CD4-positive, alpha-beta T cell treated with Interleukin-2 at 100 ng/mL for 4 hours (primary cell): ENCODE measurements around the gene PRKAB2.
"Not testable (repeated sequence)": the region's sequence is repeated elsewhere in the genome, so short reads cannot be mapped to it uniquely, and the experiment has no call there.

Experiments
- DNase-seq: peaks from one replicate; pipeline ENCODE4 v3.0.0-alpha.2; 2020; ENCODE audit warnings: low spot score

Gene PRKAB2, protein sequence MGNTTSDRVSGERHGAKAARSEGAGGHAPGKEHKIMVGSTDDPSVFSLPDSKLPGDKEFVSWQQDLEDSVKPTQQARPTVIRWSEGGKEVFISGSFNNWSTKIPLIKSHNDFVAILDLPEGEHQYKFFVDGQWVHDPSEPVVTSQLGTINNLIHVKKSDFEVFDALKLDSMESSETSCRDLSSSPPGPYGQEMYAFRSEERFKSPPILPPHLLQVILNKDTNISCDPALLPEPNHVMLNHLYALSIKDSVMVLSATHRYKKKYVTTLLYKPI

DNA sequence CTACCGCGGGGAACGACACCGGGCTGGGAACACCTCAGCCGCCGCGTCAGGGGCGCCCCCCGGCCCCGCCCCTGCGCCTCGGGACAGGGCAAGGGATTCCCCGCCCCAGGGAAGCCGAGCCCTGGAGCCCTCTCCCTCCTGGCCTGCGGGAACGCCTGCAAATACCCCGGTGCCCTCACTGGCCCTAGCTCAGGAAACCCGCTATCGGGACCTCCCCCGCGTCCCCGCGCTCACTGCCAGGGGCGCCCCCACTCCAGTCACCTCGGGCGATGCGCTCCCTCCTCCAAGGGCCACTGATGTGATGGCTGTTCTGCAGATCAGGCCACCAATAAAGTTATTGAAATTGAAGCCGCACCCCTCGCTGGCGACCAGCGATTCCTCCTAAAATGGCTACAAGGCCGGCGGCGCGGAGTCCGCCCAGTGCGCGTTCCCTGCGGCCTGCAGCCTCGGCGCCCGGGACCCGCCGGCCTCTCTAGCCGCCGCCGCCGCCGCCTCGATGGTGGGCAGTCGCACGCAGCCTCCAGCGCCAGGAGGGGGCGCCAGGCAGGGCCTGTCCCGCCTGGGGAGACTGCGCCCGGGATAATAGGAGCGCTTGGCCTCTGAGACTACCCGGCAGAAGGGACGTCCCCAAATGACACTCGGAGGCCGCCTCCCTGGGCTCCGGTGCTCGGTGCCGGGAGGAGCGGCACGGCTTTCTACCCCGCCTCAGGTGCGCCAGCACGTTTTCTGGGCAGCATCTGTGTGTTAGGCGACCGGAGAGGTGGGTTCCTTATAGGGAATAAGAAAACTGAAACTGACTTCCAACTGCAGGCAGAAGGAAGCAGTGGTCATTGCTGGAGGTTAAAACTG is at the start of gene PRKAB2:
Gene PRKAB2 (minus strand): TSS at position 303 of the 849 bp plus-strand sequence. CDS start 326 bp downstream, outside the sequence.
- DNase-seq: peak; percentile 96

DNA sequence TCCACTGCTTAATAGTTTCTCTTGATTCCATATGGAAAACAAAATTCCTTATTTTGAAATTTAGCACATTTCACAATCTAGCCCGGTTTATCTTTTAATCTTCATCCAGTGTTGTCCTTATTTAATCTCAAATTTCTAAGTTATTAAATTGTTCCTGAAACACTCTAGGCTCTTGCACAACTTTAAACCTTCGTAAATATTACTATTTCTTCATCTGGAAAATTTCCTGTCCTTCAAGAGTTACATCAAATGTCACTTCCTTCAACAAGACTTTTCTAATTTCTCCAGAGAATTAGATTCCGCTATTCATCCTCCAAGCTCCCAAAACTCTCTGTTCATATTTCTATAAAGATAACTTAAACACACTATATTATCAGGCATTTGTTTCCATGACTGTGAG is 46.3 kb upstream of the PRKAB2 start:
- DNase-seq: no peak

DNA sequence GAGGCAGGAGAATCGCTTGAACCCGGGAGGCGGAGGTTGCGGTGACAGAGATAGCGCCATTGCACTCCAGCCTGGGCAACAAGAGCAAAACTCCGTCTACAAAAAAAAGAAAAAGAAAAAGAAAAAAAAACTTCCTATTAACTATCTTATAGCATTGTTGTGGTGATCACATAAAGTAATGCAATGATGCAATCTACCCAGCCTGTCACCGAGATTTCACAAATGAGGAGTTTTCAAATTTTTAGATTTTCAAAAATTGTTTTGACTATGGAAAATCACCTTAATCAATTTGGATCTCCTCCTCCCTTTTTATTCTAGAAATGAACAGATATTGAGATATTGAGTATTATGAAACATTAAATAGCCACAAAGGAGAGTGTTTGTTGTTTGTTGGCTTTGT is 44.9 kb upstream of the PRKAB2 start:
- no peak for DNase-seq

DNA sequence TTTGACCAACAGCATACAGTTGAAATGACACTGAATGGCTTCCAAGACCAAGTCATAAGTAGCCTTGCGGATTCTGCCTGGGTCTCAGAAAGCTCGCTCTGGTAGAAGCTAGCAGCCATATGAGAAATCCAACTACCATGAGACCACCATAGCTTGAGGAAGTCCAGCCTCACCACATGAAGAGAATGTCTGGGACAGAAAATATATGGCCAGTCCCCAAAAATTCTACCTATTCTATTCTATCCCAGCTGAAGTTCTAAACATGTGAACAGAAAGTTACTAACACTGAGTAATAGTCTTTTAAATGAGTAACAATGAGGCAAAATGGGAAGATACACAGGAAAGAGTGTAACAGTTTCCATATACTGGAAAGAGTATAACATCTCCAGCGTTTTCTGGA is 43.9 kb upstream of the PRKAB2 start:
- DNase-seq: no peak

DNA sequence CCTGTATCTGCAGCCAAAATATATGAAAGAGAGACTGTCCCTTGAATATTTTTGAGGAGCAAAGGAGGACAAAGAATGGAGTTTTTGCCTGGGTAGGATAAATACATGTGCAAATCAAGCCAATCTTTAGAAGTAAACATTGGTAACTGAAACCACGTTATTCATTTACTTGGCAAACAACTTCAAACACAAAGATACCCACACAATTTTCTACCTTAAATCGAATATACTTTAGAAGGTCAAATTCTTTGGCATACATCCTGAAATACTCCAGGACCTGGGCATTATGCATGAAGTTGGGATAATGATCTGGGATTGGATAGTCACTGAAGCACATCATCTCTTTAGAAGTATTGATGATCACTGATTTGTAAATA is 43.3 kb upstream of the PRKAB2 start:
- DNase-seq: no peak

DNA sequence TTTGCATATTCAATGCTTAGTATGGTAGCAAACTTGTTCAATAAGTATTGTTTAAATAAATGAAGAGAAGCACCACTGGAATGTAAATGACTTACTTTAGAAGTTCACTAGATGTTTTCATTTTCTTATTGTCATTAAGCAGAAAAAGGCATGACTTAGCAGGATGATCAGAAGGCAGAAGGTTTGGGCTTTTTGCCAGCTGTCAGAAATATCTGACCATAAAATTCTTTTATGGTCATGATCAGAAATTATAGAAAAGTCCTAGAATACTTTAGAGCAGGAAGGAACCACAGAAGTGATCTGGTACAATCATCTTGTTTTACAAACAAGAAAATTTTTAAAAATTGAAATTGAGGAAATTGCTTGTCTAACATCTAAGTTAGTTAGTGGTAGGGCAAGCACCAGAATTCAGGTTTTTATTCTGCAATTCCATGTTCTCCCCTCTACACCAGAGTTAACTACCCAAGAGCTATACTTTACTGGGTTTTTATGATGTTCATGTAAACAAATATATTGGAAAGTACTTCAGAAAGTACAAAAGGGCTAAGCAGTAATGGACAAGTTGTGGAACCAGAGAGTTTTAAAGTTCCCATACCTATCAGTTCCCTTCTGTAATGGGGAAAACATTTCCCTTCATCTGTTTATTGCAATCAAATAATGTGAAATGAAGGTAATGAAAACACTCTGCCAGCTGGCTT is 42.7 kb upstream of the PRKAB2 start:
- no peak for DNase-seq

DNA sequence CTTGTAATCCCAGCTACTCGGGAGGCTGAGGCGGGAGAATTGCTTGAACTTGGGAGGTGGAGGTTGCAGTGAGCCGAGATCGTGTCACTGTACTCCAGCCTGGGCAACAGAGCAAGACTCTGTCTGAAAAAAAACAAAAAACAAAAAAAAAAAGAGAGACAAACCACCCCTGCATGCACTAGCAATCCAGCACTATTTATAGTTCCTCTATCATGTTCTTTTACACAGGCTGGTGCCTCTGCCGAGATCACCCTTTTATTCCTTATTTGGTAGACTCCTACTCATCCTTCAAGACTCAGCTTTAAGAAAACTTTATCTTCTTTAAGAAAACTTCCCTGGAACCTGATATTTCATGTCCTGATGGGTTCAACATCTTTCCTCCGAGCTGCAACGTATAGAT is 42.1 kb upstream of the PRKAB2 start:
- DNase-seq: no peak

DNA sequence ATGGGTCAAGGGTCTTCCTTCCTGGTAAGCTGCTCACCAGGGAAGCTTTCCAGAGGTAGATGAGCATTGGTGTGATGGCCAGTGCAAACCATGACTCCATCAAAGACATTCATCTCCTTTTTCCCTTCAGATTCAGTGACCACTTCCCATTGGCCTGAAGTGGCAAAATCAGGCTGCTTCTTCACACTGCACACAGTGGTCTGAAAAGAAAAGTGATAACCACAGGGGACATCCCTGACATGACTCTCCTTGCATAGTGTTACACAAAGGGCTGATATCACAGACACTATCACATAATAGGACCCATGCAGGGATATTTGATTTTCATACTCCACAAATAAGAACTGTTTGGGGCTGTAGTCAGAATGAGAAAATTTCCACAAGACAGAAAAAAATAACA is 41.0 kb upstream of the PRKAB2 start:
- no peak for DNase-seq

DNA sequence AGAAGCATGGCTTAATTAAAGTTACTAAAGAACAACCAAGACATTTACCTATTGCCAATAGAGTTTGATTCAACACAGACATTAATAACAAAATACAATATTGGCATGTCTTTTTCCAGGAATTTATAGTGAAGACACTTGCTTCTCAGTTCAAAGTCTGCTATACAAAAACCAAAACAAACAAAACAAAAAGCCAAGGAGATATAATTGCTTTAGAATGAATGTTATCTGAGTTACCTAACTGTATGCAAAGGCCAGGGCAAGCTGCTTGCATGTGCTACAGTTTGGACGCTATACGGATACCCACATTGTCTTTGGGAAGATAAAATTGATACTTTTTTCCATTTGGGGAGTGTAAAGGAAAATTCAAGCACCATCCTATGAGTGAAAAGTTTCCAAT is 39.3 kb upstream of the PRKAB2 start:
- DNase-seq: no peak

DNA sequence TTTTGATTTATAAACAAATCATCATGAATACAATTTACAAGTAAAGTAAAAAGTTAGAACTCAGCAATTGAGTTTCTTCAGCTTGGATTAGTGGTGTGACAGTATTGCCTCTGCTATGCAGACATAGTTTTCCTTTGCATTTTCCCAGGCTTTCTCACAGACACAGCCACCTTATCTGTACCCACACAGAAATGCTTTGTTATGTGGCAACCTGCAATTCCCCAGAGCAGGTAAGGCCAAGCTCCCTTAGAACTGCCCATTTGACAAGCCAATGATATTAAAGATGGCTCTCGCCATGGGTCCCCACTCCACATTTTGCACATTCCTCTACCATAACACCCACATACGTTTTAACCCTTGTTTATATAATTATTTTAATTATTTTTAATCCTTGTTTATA is 38.7 kb upstream of the PRKAB2 start:
- no peak for DNase-seq

DNA sequence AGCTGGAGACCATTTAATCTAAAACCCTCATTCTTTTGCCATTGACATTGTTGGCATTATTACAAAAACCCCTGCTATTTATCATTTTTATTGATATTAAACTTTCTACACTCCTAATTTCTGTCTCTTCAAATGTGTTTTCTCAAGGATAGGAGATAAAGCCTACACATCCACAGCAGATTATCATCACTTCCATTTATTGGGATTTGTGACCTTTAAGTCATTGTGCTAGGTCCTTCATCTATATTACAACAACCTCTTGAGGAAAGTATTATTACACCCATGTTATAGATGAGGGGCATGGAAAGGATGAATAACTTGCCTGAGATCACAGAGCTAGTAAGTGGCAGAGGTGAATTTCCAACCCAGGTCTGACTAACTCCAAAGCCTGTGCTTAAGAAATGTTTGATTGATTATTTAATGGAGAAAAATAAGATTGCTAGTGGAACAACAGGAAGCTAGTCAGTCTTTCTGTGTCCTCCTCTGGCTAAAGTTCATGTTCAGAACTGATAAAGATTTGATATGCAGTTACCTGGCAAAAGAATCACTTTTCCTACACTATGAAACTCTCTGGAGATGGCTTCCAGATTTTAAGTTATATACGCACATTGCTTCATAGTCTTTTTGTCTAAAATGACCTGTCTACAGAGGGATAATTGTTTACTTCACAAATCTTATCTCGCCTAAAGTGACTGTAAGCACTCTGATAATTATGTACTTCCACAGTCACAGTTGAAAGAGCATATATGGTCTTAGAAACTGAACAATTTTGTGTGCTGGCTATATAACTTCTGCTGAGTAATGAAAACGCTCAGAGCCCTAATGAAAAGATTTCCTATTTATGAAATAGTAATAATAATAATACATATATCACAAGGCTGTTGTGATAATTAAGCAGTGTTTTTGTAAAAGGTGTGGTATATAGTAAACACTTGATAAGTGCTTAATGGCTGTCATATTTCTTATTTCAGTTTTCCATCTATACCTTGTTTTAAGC is 37.9 kb upstream of the PRKAB2 start:
- no peak for DNase-seq

DNA sequence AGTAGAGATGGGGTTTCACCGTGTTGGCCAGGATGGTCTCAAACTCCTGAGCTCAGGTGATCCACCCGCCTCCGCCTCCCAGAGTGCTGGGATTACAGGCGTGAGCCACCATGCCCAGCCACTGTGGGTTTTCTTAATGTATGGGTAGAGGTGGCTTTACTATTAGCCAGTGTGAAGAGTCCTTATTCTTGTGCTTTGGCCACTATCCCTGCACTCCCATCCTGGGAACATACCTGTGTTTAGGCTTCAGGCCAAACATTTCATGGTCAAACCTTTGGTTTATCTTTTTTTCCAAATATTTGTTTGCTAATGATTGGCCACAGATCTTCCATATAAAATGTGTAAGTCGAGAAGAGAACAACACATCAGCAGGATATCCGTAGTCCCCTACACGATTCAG is 36.3 kb upstream of the PRKAB2 start:
- DNase-seq: no peak

DNA sequence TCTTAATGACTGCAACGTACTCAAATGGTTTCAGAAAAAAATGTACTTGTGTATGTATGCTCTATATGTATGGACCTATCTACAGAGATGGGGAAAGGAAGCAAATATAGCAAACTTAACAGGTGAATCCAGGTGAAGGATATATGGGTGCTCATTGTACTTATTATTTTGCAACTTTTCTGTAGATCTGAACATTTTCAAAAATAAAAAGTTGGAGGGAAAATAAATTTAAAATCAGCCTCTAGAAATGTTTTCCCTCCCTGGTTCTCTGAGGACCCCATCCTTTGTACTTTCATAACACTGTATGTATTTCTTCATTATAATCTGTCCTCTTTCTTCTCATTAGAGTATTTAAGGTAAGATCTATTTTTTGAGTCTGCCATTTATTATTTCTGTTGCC is 34.9 kb upstream of the PRKAB2 start:
- no peak for DNase-seq

DNA sequence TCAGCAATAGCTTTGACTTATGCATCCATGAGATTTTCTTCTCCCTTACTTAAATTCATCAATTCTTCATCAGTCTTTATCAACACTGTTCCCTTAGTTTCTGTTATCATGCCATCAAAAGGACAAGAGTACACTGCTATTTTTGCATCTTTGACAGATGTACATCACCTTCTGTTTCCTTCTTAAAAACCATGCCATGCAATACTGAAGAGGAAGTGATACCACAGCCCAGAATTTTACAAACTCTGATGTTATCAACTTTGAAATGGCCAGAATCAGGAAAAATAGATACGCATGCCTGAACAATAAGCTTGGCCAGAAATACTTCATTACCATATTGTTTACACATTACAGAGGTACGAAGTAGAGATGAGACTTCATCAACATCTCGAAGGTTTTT is 31.8 kb upstream of the PRKAB2 start:
- no peak for DNase-seq

DNA sequence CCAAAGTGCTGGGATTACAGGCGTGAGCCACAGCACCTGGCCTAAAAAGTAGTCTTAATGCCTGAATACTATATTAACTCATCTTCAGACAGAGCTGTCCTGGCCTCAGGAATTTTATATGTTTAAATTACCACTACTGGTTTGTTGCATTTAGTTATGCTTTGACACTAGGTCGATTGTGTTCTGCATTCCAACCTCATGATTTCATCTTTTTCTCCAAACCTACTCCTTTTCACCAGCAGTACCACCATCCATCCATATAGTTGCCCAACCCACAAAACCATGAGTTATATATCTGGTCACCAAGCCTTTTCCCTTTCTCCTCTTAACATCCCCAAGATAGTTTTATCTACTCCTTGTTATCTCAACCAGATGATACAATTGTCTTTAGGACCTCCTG is 30.3 kb upstream of the PRKAB2 start:
- no peak for DNase-seq

DNA sequence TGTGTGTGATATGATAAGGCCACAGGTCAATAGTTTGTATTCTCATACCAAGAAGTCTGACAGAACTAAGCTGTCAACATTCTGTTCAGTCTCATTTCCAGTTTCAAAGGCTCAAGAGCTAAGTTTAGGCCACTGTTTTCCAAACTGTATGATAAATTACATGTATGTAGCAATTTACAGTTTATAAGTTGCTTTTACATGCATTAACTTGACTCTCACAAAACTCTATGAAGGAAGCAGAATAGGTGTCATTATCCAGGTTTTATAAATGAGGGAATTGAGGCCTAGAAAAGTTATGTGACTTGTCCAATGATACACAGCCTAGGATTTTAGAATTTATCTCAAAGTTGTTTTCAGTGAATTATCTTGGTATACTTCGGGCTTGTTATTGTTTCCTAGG is 29.5 kb upstream of the PRKAB2 start:
- no peak for DNase-seq

DNA sequence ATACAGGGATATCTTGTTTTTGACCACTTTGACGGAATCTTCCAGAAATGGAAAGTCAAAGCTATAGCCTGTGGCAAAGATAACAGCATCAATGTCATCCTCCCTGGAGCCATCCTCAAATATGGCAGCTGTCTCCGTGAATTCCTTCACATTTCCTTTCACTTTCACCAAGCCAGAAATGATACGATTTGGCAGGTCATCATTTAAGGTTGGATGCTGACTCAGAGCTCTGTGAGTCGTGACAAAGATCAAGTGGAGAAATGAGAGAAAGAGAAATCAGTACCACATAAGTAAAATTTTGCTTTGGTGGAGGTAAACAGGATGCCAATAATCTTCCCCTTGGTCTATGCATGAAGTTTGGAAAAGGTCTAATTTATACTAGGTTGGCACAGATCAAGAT is 29.0 kb upstream of the PRKAB2 start:
- DNase-seq: no peak

DNA sequence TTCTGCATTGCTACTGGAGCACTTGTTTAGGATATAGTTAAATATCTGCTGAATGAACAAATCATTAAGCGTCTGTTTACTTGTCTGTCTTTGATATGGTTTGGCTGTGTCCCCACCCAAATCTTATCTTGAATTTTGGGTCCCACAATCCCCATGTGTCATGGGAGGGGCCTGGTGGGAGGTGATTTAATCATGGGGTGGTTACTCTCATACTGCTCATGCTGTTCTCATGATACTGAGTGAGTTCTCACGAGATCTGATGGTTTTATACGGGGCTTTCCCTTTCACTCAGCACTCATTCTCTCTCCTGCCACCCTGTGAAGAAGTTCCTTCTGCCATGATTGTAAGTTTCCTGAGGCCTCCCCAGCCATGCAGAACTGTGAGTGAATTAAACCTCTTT is 25.1 kb upstream of the PRKAB2 start:
- not testable (repeated sequence) for DNase-seq

DNA sequence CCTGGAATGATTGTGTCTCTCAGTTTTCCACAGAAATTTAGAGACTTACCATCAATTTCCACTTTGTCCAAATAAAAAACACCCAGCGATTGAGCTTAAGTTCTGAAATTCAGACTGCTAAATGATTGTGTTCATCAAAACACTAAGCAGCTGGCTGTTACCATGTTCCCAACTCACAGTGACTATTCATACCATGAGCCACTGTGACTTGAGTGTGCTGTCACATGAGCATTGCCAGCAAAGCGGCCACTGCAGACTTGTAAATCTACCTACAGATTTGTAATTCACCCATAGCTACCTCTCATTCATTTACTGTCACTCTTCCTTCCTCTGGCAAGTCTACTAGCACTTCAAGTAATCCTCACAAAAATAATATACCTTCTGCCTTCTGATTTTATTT is 17.2 kb upstream of the PRKAB2 start:
- no peak for DNase-seq

DNA sequence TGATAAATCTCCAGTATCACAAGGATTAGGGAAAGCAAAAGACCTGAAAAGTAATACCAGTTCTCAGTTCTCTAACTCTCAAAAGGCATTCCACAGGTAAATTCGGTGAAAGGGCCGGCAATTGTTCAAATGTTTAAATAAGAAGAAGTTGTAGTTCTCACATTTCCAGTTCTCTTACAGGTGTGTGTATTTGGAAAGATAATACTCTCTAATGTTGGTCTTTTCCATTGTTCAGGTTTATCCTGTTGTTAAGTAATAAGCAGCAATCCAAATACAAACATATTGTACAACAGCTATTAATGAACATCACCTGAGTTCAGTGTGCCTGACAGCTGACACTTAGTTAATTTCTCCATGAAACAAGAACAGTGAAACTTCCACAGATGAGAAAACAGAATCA is 13.2 kb upstream of the PRKAB2 start:
- no peak for DNase-seq

DNA sequence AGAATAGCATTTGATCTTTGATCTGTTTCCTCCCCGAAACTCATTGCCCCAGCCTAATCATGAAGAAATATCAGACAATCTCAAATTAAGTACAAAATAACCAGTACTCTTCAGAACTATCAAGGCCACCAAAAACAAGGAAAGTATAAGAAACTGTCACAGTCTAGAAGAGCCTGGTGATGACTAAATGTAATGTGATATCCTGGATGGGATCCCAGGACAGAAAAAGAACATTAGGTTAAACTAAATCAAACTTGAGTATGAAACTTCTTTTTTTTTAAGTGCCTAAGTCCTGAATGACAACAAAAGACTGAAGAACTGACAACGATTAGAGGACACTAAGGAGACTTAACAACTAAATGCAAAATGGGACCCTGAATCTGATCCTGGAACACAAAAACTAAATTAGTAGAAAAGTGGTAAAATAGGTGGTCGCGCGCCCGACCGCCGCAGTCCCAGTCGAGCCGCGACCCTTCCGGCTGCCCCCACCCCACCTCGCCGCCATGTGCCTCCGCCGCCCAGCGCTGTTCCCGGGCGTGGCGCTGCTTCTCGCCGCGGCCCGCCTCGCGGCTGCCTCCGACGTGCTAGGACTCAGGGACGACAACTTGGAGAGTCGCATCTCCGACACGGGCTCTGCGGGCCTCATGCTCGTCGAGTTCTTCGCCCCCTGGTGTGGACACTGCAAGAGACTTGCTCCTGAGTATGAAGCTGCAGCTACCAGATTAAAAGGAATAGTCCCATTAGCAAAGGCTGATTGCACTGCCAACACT is 5.5 kb upstream of the PRKAB2 start:
- DNase-seq: no peak
